HG03097 (cell line): ENCODE results near the gene CATSPERZ.

Experiments used
- ATAC-seq: cut with Tn5 transposase; IDR thresholded peaks from one replicate; pipeline ENCODE4 v1.9.1; 2021; ENCODE audit not compliant: unreplicated experiment, low FRiP score

Gene CATSPERZ

DNA sequence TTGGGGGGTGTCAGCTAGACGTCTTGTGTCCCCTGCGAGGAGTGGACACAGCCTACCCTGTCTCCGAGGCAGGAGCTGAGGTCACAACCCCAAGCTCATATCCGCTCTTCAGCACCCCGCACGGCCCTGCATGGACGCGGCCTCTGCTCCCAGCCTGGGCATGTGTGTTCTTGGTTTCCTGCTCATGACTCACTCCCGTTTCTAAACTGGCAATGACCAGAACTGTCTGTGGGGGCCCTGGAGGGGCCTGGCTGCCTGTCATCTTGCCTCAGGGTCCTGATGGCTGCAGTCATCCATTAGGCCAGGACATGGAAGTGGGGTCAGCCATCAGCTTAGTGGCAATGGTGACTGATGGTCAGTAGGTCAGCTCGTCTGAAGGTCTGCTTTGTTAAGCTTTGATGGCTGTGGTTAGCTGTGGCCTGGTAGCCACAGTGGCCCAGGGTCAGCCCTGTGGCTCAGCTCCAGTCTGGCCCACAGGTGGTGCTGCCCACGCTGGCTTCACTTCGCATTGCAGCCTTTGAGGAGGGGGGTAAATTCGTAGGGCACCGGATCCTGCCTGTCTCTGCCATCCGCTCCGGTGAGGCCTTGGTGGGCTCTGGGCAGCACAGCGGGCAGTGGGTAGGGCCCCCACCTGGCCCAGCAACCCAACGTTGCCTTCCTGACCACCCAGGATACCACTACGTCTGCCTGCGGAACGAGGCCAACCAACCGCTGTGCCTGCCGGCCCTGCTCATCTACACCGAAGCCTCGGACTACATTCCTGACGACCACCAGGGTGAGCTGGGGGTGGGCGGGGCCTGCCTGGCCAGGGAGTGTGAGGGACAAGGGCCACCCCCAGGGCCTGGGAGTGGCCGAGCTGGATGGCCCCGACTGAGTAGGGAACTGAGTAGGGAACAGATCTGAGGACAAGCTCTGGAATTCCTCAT is 36.9 kb upstream of the CATSPERZ start:
- ATAC-seq, result no peak

DNA sequence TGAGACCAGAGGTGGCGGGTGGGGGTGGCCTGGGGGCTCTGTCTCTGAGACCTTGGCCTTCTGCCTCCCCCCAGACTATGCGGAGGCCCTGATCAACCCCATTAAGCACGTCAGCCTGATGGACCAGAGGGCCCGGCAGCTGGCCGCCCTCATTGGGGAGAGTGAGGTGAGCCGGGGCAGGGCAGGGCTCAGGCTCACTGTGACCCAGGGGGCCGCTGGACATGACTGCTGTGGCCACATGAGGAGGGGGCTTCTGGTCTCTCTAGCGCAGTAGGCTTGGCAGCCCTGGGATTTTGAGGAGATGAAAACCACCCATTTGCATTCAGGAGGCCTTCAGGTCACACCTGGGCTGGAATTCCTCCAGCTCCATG is 36.2 kb upstream of the CATSPERZ start:
- no peak for ATAC-seq

DNA sequence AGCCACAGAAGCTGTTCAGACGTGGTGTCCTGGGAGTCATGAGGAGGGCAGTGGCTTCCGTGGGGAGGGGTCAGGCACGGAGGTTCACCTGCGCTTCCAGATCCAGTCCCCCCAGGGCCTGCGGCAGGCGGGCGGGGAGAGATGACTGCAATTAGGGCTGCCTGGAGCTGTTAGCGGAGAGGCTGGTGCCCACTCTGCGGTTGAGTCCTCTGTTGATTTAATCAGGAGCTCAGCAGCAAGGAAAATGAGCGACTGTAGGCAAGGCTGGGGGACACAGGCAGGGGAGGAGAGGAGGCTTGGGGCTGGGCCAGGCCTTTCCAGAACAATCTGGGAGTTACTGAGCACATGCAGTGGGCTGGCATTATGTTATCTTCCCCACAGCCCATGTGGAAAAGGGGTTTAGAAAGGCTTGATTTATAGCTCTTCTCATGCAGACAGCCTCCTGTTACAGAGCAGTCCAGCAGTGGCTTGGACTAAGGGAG is 35.7 kb upstream of the CATSPERZ start:
- ATAC-seq, result no peak

DNA sequence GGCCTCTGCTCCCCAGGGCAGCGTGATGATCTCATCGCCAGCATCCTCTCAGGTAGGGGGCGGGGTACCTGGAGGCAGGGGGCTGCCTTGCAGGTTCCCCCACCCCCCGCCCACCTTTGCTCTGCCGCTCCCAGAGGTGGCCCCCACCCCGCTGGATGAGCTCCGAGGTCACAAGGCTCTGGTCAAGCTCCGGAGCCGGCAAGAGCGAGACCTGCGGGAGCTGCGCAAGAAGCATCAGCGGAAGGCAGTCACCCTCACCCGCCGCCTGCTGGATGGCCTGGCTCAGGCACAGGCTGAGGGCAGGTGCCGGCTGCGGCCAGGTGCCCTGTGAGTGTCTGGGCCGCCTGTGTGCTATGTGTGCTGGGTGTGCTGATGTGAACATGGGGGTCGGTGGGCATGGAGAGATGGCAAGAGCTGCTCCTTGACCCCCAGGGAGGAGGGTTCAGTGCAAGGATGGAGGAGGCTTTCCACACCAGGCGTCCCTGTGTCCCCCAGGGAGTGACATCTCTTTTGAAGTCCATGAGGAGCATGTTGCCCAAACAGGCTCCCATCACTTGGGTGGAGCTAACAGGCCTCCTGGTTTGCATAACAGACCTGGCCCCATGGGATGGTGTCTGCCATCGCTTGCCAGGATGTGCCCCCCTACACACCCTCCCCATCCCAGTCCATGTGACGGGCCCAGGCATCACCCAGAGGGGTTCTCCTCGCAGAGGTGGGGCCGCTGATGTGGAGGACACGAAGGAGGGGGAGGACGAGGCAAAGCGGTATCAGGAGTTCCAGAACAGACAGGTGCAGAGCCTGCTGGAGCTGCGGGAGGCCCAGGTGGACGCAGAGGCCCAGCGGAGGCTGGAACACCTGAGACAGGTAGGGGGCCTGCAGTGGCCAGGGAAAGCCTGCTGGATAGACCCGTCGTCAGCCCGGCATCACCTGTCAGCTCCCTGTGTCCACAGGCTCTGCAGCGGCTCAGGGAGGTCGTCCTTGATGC is 34.7 kb upstream of the CATSPERZ start:
- no peak for ATAC-seq

DNA sequence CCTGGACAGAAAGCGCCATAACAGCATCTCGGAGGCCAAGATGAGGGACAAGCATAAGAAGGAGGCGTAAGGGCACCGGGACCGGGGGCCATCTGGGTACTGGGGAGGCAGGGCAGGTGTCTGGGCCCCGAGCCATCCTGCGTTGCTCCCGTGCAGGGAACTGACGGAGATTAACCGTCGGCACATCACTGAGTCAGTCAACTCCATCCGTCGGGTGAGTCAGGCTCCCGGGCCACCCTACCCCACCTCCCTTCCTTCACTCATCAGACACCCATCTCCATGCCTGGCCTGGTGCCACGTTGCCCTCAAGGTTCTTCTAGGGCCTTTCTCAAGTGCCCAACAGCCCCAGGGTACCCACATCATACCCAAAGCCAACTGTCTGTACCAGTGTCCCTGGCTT is 33.8 kb upstream of the CATSPERZ start:
- ATAC-seq, result no peak

DNA sequence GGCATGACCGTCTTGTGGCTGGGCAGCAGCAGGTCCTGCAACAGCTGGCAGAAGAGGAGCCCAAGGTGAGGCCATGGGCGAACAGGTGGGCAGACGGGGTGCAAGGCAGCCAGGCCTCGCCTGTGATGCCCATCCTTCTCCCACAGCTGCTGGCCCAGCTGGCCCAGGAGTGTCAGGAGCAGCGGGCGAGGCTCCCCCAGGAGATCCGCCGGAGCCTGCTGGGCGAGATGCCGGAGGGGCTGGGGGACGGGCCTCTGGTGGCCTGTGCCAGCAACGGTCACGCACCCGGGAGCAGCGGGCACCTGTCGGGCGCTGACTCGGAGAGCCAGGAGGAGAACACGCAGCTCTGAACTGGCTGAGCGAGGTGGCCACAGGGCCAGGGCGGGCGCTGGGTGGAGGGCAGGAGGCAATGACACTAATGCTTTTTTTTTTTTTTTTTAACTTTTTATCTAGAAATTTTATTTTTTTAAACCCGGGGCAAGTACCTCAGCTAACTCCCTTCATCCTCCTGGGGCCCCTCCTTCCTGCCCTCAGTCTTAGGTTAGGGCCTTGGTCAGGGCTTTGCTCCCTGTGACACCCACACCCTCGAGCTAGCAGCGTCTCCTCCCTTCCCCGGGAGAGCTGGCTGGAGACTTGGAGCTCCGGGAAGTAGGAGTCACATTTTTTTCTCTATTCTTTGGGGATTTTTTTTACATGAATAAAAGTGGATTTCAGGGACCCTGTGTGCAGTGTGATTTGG is 32.8 kb upstream of the CATSPERZ start:
- no peak for ATAC-seq

DNA sequence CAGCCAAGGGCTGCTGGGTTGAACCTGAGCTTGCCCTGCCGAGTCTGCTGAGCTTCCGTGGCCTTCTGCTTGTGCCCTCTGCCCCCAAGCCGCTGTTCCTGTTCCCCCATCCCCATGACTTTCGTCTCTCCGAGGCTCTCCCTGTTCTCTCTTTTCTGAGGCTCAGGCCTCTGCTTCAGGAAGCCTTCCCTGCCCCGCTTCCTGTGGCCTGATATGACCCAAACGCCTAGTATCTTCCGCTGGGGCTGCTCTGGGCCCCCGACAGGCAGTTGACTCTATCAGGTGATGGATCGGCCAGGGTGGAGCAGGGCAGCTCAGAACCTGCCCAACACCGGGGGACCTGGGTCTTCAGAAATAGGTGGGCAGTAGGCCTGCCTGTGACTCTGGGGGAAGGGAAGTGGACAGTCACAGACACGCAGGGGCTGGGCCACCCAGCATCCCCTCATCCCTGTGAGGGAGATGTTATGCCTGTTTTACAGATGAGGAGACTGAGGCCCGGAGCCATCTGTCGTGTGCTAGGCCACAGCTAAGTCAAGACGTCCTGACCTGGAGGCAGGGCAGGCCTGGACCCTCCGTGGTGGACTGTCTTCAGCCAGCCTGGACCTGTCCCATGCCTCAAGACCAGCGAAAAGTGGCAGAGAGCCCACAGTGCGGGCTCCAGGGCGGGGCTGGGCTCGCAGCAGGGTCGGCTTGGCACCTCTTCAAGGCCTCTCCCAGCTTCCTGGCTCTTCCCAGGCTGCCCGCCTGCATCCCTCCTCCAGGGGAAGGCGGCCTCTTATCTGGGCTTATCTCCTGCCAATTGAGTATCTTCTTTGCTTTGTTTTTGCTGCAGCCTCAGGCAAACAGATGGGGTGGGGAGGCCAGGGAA is 31.9 kb upstream of the CATSPERZ start:
- no peak for ATAC-seq

DNA sequence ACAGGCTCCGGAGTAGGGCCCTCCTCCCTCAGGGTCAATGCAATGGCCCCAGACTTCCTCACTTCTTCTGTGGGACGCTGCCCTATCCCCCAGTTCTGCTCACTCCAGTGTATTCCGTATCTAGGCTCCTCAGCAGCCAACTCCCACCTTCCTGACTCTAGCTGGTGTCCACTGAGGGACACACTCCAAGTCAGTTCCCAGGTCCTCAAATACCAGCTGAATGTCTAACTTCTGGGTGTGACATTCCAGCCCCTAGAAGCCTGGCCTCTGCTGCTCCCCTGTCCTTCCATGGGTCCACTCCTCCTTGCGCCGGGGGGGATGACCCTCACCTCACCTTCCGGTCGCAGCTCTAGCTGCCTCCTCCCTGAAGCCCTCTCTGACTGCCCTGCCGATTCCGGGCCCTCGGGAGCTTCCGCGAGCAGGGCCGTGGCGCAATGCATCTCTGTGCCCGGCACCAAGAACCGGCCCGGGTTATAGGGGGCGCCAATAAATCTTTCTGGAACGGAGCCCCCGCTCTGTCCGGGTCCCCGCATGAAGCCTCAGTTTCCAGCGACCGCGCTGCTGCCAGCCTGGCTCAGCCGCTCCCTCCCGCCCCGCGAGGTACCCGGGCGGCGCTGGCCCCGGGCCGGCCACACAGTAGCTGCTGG is 31.1 kb upstream of the CATSPERZ start:
- peak; percentile 15 for ATAC-seq

DNA sequence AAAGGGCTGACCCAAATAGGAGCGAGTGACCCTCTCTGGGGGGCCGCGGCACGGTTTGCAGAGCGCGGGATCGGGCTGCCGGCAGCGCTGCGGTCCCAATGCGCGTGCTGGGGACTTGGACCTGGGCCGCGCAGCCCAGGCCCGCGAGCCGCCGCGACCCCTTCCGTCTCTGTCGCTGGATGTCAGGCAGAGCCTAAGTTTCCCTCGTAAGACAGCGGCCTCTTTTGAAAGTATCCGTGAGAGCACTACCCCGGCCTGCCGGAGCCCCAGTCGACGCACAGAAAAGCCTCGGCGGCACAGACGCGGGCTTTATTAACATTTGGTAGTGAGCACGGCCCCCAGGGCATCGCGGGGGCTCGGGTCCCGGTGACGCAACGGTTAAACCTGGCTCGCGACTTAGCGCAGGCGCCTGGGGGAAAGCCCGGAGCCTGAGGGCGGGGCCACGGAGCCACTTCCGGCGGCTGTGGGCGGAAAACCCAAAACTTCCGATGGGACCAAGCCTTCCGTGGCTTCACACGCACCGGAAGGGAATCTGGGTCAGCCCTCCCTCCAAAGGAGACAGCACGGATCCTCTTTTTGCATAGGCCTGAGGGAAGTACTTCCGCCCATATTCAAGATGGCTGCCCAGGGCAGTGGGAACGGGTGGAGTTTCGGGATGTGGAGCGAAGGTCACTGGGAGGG is 30.5 kb upstream of the CATSPERZ start:
- peak; percentile 63 for ATAC-seq

DNA sequence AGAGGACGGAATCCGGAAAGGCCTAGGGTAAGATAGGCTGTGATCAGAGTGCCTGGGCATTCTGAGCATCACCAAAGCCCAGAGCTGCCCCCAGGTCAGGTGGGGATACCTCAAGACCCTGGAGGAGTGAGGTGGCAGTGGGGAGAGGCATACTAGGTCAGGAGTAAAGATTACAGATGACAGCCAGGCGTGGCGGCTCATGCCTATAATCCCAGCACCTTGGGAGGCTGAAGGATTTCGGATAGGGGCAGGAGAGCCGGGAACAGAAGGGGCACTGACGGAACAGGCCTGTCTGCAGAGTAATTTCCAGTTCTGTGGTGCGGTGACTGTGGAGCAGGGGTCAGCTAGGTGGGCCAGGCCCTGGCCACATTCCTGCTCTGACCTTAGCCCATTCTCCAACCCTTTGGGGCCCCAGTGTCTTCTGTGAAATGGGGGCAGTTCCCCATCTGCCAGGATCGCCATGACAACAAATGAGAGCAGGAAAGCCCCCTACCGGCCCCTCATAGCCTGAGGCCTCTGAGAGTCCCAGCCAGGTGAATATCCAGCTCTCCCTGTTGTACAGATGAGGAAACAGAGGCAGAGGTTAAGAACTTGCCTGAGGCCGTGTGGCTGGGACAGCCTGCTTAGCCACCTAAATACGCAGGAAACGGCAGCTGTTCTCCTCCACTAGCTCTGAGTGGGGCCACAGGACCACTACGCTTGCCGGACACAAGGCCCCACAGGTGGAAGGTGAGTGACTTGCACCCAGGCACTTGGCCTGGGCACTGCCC is 24.9 kb upstream of the CATSPERZ start:
- ATAC-seq, result no peak

DNA sequence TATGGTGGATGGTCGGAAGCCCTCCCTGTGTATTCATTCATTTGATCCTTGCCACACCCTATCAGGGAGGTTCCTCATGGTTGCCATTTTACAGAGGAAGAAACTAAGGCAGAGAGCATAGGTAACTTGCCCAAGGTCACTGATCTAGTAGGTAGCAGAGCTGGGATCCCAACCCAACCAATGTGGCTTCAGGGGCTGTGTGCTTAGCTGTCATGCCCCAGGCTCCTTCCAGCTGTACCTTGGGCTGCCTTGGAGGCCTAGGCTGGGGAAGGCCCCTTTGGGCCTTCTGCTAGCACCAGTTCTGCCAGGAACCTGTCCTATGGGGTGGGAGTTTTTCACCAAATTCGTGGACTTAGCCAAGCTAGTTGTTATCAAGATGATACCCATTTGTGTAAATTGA is 24.3 kb upstream of the CATSPERZ start:
- no peak for ATAC-seq

DNA sequence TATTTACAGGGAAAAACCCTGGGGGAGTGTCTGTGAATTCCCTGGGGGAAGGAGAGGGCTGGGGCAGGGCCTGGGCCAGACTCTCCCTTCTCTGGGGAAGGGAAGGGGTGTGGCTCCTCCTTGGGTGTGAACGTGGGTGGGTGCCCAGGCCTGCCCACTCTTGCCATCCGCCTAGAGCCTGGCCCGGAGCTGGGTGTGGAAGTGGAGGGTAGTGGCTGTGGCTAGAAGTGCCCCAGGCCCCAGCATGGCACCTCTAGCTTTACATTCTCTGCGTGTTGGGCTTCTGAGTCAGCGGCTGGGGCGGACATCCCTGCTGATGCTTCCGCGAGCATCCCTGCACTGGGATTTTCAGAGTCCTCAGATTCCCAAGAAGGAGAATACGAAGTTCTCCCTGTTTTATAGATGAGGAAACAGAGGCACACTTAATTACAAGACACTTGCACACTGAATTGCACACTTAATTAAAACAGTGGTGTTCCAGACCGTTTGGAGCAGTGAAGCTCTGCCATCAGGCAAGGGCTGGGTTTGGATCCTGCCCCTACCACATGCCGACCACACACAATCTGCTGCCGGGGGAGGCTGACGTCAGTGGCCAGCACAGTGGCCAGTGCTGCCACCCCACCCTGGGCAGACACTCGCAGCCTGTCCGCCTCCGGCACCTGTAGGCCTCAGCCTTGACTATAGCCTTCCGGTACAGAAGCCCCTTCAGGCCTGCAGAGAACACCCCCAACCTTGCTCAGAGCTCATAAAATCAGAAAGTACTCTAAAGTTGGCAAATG is 23.3 kb upstream of the CATSPERZ start:
- no peak for ATAC-seq

DNA sequence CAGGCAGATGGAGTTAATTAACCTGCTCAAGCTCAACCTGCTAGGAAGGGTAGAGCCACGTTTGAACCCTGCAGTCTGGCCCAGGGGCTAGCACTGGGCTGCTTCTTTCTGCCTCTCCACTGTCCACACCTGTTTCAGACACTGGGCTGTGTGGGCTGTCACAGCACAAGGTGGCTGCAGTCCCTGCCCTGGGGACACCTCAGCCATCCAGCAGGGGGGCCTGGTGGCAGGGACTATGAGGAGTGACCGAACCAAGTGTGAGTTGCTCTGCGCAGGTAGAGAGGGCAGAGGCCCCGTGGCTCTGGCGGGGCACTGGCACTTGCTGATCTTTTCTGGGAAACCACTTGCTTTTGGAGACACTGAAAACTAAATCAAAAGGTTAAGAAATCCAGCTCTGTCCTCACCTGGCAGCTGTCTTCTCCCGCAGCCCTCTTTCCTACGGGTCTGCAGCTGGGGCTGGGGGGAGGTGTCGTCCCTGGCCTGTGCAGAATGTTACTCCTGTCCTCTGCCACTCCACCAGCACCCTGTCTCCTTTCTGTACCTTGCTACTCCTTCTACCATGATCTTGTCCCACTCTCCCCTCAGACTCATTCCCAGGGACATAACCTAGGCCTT is 21.5 kb upstream of the CATSPERZ start:
- no peak for ATAC-seq

DNA sequence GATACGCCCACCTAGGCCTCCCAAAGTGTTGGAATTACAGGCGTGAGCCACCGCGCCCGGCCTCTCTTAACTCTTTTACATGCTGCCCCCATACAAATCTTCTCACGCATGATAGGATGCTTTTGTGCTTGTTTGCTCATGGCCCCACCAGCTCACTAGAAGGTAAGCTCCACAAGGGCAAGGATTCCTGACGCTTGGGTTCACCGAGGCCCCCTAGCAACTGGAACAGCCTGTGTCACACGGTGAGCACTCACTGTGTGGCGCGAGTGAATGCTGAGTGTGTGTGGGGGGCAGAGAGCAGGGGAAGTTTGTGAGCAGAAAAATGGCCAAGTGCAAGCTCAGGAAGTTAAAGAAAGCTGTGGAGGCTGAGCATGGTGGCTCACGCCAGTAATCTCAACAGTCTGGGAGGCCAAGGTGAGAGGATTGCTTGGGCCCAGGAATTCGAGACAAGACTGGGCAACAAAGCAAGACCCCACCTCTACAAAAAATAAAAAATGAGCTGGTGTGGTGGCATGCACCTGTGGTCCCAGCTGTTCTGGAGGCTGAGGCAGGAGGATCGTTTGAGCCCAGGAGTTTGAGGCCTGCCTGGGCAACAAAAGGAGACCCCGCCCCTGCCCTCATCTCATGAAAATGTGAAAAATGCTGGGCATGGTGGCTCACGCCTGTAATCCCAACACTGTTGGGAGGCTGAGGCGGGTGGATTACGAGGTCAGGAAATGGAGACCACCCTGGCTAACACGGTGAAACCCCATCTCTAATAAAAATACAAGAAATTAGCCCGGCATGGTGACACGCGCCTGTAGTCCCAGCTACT is 18.0 kb upstream of the CATSPERZ start:
- no peak for ATAC-seq

DNA sequence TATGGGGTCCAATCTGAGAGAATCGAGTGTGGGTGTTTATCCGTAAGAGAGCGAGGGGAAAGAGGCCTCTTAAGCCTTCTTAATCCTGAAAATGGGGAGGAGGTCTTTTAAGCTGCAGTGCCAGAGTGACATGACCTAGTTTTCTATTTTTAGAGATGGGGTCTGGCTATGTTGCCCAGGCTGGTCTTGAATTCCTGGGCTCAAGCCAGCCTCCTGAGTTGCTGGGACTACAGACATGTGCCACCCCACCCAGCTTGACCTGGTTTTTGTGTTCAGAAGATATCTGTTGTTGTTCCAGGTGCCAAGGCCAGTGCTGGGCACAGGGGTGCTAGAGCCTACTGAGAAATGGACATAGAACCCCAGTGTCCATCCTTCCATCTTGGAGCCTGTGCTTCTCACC is 17.1 kb upstream of the CATSPERZ start:
- ATAC-seq, result no peak
